ENCODE data around the gene MYO10. TPM values are rescaled to one million over a fixed set of nuclear protein-coding genes. Genes with fewer than 3 reads are reported as not detected.
A peak's percentile ranks its signal among the peaks of the same experiment; 100 is the strongest.

MYO10 gene
- total and polyA plus RNA-seq, 2 experiments from 2014 or later, result 119 to 276 TPM

- TF ChIP-seq ETS1 (IDR thresholded peaks at IDR 0.05), result no peak
- no peak for TF ChIP-seq JUNB (IDR thresholded peaks at IDR 0.05; ENCODE audit: unreplicated experiment)
- no peak for TF ChIP-seq EZH2phosphoT487 (IDR thresholded peaks at IDR 0.05; ENCODE audit: unreplicated experiment)
- TF ChIP-seq, protein P1, sequence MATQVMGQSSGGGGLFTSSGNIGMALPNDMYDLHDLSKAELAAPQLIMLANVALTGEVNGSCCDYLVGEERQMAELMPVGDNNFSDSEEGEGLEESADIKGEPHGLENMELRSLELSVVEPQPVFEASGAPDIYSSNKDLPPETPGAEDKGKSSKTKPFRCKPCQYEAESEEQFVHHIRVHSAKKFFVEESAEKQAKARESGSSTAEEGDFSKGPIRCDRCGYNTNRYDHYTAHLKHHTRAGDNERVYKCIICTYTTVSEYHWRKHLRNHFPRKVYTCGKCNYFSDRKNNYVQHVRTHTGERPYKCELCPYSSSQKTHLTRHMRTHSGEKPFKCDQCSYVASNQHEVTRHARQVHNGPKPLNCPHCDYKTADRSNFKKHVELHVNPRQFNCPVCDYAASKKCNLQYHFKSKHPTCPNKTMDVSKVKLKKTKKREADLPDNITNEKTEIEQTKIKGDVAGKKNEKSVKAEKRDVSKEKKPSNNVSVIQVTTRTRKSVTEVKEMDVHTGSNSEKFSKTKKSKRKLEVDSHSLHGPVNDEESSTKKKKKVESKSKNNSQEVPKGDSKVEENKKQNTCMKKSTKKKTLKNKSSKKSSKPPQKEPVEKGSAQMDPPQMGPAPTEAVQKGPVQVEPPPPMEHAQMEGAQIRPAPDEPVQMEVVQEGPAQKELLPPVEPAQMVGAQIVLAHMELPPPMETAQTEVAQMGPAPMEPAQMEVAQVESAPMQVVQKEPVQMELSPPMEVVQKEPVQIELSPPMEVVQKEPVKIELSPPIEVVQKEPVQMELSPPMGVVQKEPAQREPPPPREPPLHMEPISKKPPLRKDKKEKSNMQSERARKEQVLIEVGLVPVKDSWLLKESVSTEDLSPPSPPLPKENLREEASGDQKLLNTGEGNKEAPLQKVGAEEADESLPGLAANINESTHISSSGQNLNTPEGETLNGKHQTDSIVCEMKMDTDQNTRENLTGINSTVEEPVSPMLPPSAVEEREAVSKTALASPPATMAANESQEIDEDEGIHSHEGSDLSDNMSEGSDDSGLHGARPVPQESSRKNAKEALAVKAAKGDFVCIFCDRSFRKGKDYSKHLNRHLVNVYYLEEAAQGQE (IDR thresholded peaks at IDR 0.05; ENCODE audit: unreplicated experiment), result no peak
- no peak for TF ChIP-seq STAT1 (IDR thresholded peaks at IDR 0.05; ENCODE audit: unreplicated experiment)
- TF ChIP-seq, protein P2, sequence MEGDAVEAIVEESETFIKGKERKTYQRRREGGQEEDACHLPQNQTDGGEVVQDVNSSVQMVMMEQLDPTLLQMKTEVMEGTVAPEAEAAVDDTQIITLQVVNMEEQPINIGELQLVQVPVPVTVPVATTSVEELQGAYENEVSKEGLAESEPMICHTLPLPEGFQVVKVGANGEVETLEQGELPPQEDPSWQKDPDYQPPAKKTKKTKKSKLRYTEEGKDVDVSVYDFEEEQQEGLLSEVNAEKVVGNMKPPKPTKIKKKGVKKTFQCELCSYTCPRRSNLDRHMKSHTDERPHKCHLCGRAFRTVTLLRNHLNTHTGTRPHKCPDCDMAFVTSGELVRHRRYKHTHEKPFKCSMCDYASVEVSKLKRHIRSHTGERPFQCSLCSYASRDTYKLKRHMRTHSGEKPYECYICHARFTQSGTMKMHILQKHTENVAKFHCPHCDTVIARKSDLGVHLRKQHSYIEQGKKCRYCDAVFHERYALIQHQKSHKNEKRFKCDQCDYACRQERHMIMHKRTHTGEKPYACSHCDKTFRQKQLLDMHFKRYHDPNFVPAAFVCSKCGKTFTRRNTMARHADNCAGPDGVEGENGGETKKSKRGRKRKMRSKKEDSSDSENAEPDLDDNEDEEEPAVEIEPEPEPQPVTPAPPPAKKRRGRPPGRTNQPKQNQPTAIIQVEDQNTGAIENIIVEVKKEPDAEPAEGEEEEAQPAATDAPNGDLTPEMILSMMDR (conservative IDR thresholded peaks at IDR 0.05; ENCODE audit: low read depth in 2 of 2), result no peak
- no peak for TF ChIP-seq ZNF114 (CRISPR knock-in tag; IDR thresholded peaks at IDR 0.05)
- TF ChIP-seq NANOG (IDR thresholded peaks at IDR 0.05; ENCODE audit: borderline replicate concordance), result no peak
- no peak for TF ChIP-seq ZNF331 (CRISPR knock-in tag; IDR thresholded peaks at IDR 0.05; ENCODE audit: low read depth)
- no peak for TF ChIP-seq ZNF462 (CRISPR knock-in tag; IDR thresholded peaks at IDR 0.05)
- TF ChIP-seq CREB1 (CRISPR knock-in tag; IDR thresholded peaks at IDR 0.05; ENCODE audit: low read depth), result no peak
- no peak for TF ChIP-seq EZH2 (IDR thresholded peaks at IDR 0.05; ENCODE audit: low read depth, unreplicated experiment)
- TF ChIP-seq POLR2AphosphoS5 (IDR thresholded peaks at IDR 0.05; ENCODE audit: low read depth), result no peak
- ATAC-seq (no peak), DNase-seq (ENCODE audit: low spot score) (no peak)
- Histone ChIP-seq H3K4me1 (ENCODE audit: insufficient read depth) (peaks cover 60% of the 10 kb centered on the region), H3F3A (replicated peaks; ENCODE audit: low read depth) (no peaks in the 10 kb centered on the region), H4K20me1 (replicated peaks; ENCODE audit: insufficient read depth) (no peaks in the 10 kb centered on the region), H3K36me3 (ENCODE audit: insufficient read depth) (no peaks in the 10 kb centered on the region), H3K27me3 (ENCODE audit: insufficient read depth) (no peaks in the 10 kb centered on the region), H3K27ac (ENCODE audit: low read depth) (no peak overlapping the region), H3K9me2 (ENCODE audit: insufficient read depth) (no peaks in the 10 kb centered on the region), H3K4me2 (peak overlapping the region; percentile 6; the same call in 1 of the 2 replicates), H2AFZ (no peak overlapping the region), H3K79me2 (replicated peaks; ENCODE audit: insufficient read depth) (peaks cover 35% of the 10 kb centered on the region), H3K4me3 (no peak overlapping the region)
- peaks cover 11% of the 10 kb centered on the region for H3K36me3 Mint-ChIP-seq (ENCODE audit: low read depth)
- peaks cover 7% of the 10 kb centered on the region for H3K9me3 Mint-ChIP-seq
- no peak overlapping the region for H3K4me3 Mint-ChIP-seq
- peaks cover 64% of the 10 kb centered on the region for H3K4me1 Mint-ChIP-seq
- H3K27me3 Mint-ChIP-seq (ENCODE audit: insufficient read depth, low read depth, poor library complexity), result peaks cover 11% of the 10 kb centered on the region
- H3K27ac Mint-ChIP-seq, result peak overlapping the region; percentile 85
These were observed 68.5 kb downstream of the MYO10 start for GRCh38 chr5:16867577-16867953.

All from GM23338 (cell line).